Measurements from ENCODE around the gene PRKN.

DNA sequence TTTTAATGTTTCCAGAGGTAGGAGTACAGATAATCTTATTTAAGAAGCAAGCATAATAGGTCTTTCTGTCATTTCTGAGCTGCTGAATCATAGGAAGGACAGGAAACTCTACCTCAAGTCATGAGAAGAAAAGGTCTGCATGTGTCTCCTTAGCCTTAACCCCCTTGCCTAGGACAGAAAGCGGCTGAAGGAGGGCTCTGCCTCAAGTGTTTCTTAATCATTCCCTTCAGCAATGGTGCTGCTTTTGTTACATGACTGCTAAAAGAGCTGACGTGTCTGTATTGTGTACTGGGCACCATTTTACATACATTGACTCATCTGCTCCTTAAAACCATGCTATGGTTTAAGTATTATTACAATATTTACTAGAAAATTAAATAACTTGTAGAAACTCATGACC lies 889.7 kb downstream of the PRKN start:
- TF ChIP-seq, protein P1, sequence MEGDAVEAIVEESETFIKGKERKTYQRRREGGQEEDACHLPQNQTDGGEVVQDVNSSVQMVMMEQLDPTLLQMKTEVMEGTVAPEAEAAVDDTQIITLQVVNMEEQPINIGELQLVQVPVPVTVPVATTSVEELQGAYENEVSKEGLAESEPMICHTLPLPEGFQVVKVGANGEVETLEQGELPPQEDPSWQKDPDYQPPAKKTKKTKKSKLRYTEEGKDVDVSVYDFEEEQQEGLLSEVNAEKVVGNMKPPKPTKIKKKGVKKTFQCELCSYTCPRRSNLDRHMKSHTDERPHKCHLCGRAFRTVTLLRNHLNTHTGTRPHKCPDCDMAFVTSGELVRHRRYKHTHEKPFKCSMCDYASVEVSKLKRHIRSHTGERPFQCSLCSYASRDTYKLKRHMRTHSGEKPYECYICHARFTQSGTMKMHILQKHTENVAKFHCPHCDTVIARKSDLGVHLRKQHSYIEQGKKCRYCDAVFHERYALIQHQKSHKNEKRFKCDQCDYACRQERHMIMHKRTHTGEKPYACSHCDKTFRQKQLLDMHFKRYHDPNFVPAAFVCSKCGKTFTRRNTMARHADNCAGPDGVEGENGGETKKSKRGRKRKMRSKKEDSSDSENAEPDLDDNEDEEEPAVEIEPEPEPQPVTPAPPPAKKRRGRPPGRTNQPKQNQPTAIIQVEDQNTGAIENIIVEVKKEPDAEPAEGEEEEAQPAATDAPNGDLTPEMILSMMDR (IDR thresholded peaks at IDR 0.05) = no peak
- TF ChIP-seq POLR2A (IDR thresholded peaks at IDR 0.05) (no peak), EP300 (IDR thresholded peaks at IDR 0.05) (no peak)

All from tibial nerve (tissue), 4 donors.